SU-DHL-6 (cell line): ENCODE measurements around the gene MTPN.

Experiments used
- H2AFZ ChIP-seq: fragments of 200-600 bp; sonication (generic); 2 replicates; pipeline ENCODE4 v1.6.1; 2014; ENCODE audit warnings: low read depth, mild to moderate bottlenecking, moderate library complexity, mixed read lengths, antibody characterized with exemption, low read length; ENCODE audit not compliant: severe bottlenecking
- H3F3A ChIP-seq: fragments of 200-600 bp; shearing (Covaris generic); 2 replicates; pipeline ENCODE4 v1.6.0; 2016; ENCODE audit warnings: antibody characterized with exemption, mild to moderate bottlenecking; ENCODE audit not compliant: insufficient read depth
- H3K27ac ChIP-seq: fragments of 200-600 bp; sonication (generic); 2 replicates; pipeline ENCODE4 v1.5.1; 2016; ENCODE audit warnings: low read depth, mild to moderate bottlenecking, low read length, moderate library complexity, mixed read lengths
- H3K27me3 ChIP-seq: fragments of 200-600 bp; sonication (generic), shearing (Covaris generic); 2 replicates; pipeline ENCODE4 v1.6.0; 2014; ENCODE audit warnings: mild to moderate bottlenecking, low read length
- H3K36me3 ChIP-seq: fragments of 200-600 bp; sonication (generic); 2 replicates; pipeline ENCODE4 v1.6.1; 2014; ENCODE audit warnings: mild to moderate bottlenecking, low read length, mixed read lengths
- H3K4me2 ChIP-seq: fragments of 300-600, 200-600 bp; shearing (Covaris generic), sonication (generic); 2 replicates; pipeline ENCODE4 v1.6.0; 2014; ENCODE audit warnings: low read length, low read depth, mild to moderate bottlenecking; ENCODE audit not compliant: poor library complexity, severe bottlenecking
- H3K4me3 ChIP-seq: fragments of 200-600 bp; sonication (generic); 2 replicates; pipeline ENCODE4 v1.5.1; 2014; ENCODE audit warnings: antibody characterized with exemption, low read length, mild to moderate bottlenecking, mixed read lengths; ENCODE audit not compliant: insufficient read depth, poor library complexity, severe bottlenecking
- H3K79me2 ChIP-seq: fragments of 200-600 bp; sonication (generic); 2 replicates; pipeline ENCODE4 v1.6.1; 2014; ENCODE audit warnings: mild to moderate bottlenecking, low read length, moderate library complexity; ENCODE audit not compliant: insufficient read depth
- H3K9ac ChIP-seq: fragments of 200-600 bp; sonication (generic); 2 replicates; pipeline ENCODE4 v1.7.0; 2014; ENCODE audit warnings: mild to moderate bottlenecking, low read length
- H3K9me2 ChIP-seq: fragments of 200-600 bp; sonication (generic); replicated peaks from 2 replicates; pipeline ENCODE4 v1.6.1; 2014; ENCODE audit warnings: low read length; ENCODE audit not compliant: insufficient read depth
- H3K9me3 ChIP-seq: fragments of 200-600 bp; sonication (generic); 2 replicates; pipeline ENCODE4 v1.6.1; 2014; ENCODE audit warnings: low read length, mixed read lengths; ENCODE audit not compliant: insufficient read depth
- H4K20me1 ChIP-seq: fragments of 200-600 bp; sonication (generic); 2 replicates; pipeline ENCODE4 v1.6.1; 2014; ENCODE audit warnings: low read depth, mild to moderate bottlenecking, antibody characterized with exemption, low read length, moderate library complexity, mixed read lengths
- EZH2phosphoT487 ChIP-seq: fragments of 200-600 bp; sonication (generic), shearing (Covaris generic); conservative IDR thresholded peaks from 2 replicates; pipeline ENCODE4 v1.6.1; 2018; ENCODE audit warnings: mild to moderate bottlenecking, antibody characterized with exemption, low read length, moderate library complexity, mixed read lengths
- TF ChIP-seq, protein P1 (sequence below): fragments of 200-600 bp; sonication (generic); IDR thresholded peaks from one replicate; pipeline ENCODE4 v1.5.1; 2017; ENCODE audit warnings: antibody characterized with exemption, mild to moderate bottlenecking, low read length, moderate library complexity; ENCODE audit not compliant: insufficient read depth, poor library complexity, severe bottlenecking

Gene MTPN

DNA sequence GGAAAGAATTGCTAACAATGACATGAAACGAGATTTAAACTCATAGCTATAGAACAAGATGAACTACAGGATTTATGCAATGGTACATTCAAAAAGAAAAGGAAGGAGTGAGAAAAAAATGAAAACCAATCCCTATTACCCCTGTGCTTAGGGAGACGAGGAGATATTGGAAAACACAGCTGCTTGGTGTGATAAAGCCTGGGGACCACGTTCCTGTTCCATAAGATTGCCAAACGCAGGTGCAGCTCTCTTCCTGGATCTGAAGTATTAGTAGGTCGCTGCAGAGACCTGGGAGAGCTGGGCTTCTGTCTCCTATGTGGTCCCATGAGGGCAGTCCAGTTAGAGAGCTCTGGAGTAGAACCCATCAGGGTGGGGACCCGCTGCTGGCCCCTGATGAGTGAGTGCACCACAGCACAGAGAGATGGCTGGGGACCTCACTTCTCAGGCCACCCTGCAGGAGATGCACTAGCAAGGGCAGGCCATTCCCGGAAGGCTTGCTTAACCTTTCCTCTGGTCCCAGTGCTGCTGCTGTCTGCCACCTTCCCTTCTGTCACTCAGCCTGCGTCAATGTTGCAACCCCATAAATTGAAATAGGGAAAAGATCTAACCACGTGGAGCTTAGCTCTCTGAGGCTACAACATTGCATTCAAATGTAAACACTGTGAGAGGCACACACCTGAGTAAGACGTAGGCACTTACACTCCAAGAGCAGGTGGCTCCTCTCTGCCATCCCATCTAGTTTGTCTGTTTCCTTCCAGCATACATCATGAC lies 57.9 kb downstream of the MTPN start:
- no peaks in the 10 kb centered on the region for H3F3A ChIP-seq
- H3K4me3 ChIP-seq, result no peak overlapping the region
- no peak overlapping the region for H3K4me2 ChIP-seq
- no peak overlapping the region for H3K9ac ChIP-seq
- H3K9me2 ChIP-seq, result no peaks in the 10 kb centered on the region
- H2AFZ ChIP-seq, result no peak overlapping the region
- H3K27me3 ChIP-seq, result no peaks in the 10 kb centered on the region
- no peaks in the 10 kb centered on the region for H4K20me1 ChIP-seq
- TF ChIP-seq, protein P1, sequence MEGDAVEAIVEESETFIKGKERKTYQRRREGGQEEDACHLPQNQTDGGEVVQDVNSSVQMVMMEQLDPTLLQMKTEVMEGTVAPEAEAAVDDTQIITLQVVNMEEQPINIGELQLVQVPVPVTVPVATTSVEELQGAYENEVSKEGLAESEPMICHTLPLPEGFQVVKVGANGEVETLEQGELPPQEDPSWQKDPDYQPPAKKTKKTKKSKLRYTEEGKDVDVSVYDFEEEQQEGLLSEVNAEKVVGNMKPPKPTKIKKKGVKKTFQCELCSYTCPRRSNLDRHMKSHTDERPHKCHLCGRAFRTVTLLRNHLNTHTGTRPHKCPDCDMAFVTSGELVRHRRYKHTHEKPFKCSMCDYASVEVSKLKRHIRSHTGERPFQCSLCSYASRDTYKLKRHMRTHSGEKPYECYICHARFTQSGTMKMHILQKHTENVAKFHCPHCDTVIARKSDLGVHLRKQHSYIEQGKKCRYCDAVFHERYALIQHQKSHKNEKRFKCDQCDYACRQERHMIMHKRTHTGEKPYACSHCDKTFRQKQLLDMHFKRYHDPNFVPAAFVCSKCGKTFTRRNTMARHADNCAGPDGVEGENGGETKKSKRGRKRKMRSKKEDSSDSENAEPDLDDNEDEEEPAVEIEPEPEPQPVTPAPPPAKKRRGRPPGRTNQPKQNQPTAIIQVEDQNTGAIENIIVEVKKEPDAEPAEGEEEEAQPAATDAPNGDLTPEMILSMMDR, result no peak
- no peak for TF ChIP-seq EZH2phosphoT487
- H3K36me3 ChIP-seq, result no peaks in the 10 kb centered on the region
- no peaks in the 10 kb centered on the region for H3K79me2 ChIP-seq
- H3K27ac ChIP-seq, result no peak overlapping the region
- no peaks in the 10 kb centered on the region for H3K9me3 ChIP-seq

DNA sequence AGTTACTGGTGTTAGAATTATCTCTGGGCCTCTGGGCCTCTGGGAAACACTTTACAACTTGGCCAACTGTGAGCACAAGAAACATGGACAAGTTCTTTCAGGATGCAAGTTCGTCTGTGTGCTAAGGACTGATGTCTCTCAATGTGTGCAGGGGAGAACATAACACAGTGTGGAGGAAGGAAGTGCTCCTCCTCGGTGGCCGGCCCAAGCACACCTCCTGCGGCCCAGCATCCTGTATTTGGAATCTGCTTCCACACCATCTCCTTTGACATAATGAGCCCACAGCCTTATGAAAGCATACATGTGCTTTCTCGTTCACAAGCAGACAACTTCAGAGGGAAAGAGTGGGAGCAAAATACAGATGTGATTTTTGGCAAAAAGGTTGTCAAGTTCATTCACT lies 59.0 kb downstream of the MTPN start:
- Histone ChIP-seq H3K9me2 (no peaks in the 10 kb centered on the region), H3K4me2 (no peak overlapping the region), H3K9ac (no peak overlapping the region), H3F3A (no peaks in the 10 kb centered on the region), H3K9me3 (no peaks in the 10 kb centered on the region), H3K79me2 (no peaks in the 10 kb centered on the region), H3K4me3 (no peak overlapping the region), H3K36me3 (no peaks in the 10 kb centered on the region), H2AFZ (no peak overlapping the region), H3K27me3 (no peaks in the 10 kb centered on the region), H3K27ac (no peak overlapping the region), H4K20me1 (no peaks in the 10 kb centered on the region)
- no peak for TF ChIP-seq EZH2phosphoT487
- TF ChIP-seq, protein P1, result no peak

DNA sequence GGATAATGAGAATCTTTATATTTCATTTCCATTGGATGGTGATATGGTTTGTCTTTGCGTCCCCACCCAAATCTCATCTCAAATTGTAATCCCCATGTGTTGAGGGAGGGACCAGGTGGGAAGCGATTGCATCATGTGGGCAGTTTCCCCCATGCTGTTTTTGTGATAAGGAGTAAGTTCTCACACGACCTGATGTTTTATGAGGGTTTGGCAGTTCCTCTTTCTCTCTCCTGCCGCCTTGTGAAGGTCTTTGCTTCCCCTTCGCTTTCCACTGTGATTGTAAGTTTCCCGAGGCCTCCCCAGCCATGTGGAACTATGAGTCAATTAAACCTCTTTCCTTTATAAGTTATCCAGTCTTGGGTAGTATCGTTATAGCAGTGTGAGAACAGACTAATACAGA lies 59.4 kb downstream of the MTPN start:
- Histone ChIP-seq H3K9me2 (no peaks in the 10 kb centered on the region), H3K27ac (no peak overlapping the region), H3K4me2 (no peak overlapping the region), H3K36me3 (no peaks in the 10 kb centered on the region), H2AFZ (no peak overlapping the region), H4K20me1 (no peaks in the 10 kb centered on the region), H3K9ac (no peak overlapping the region), H3K27me3 (no peaks in the 10 kb centered on the region), H3K4me3 (no peak overlapping the region), H3K9me3 (no peaks in the 10 kb centered on the region), H3F3A (no peaks in the 10 kb centered on the region), H3K79me2 (no peaks in the 10 kb centered on the region)
- TF ChIP-seq EZH2phosphoT487, result no peak
- TF ChIP-seq, protein P1, result no peak
